ENCODE measurements around the gene ZNF587B. TPM values are rescaled to one million over a fixed set of nuclear protein-coding genes. Genes with fewer than 3 reads are reported as not detected.

Gene ZNF587B
- total RNA-seq, 120 experiments from 2014 or later, result 7.8 to 34.6 (median 15.2) TPM

Other genes with a start within 250 kb of the ZNF587B start
- 1 to 10 TPM; 3.1 to 9.5 (median 6.6) TPM for gene ZIK1, start 246.2 kb upstream of the ZNF587B start, total RNA-seq
- 10 to 100 TPM in 1 of 120 experiments, 1 to 10 TPM in 119; 1.1 to 10.3 (median 4.1) TPM for gene ZNF530, start 230.4 kb upstream of the ZNF587B start, total RNA-seq
- gene ZNF134, start 216.1 kb upstream of the ZNF587B start, total RNA-seq, result 10 to 100 TPM; 15.1 to 32.3 (median 22.0) TPM
- 10 to 100 TPM; 14.6 to 37.0 (median 23.5) TPM for gene ZNF211, start 197.1 kb upstream of the ZNF587B start, total RNA-seq
- gene ZSCAN4, start 161.4 kb upstream of the ZNF587B start, total RNA-seq, result under 1 TPM in 2 of 120 experiments, not detected in 118; 0.24 to 0.25 TPM
- gene ZNF551, start 148.3 kb upstream of the ZNF587B start, total RNA-seq, result 1 to 10 TPM; 3.2 to 9.3 (median 5.8) TPM
- gene ZNF154, start 121.1 kb upstream of the ZNF587B start, total RNA-seq, result 10 to 100 TPM in 118 of 120 experiments, 1 to 10 TPM in 2; 8.5 to 30.9 (median 19.2) TPM
- gene ZNF671, start 102.7 kb upstream of the ZNF587B start, total RNA-seq, result 10 to 100 TPM in 119 of 120 experiments, 1 to 10 TPM in 1; 9.9 to 22.4 (median 15.3) TPM
- 10 to 100 TPM; 16.1 to 36.3 (median 24.7) TPM for gene ZNF776, start 83.5 kb upstream of the ZNF587B start, total RNA-seq
- gene ZNF586, start 60.6 kb upstream of the ZNF587B start, total RNA-seq, result 10 to 100 TPM; 14.5 to 49.1 (median 26.2) TPM
- 10 to 100 TPM in 23 of 120 experiments, 1 to 10 TPM in 97; 2.9 to 13.6 (median 7.9) TPM for gene ZNF552, start 15.4 kb upstream of the ZNF587B start, total RNA-seq
- gene ZNF587, start 19.6 kb downstream of the ZNF587B start, total RNA-seq, result 10 to 100 TPM; 34.9 to 82.3 (median 50.7) TPM
- 10 to 100 TPM; 18.3 to 51.9 (median 31.5) TPM for gene ZNF814, start 58.7 kb downstream of the ZNF587B start, total RNA-seq
- 10 to 100 TPM; 23.2 to 54.3 (median 33.0) TPM for gene ZNF417, start 86.3 kb downstream of the ZNF587B start, total RNA-seq
- 10 to 100 TPM; 22.6 to 50.8 (median 34.9) TPM for gene ZNF418, start 105.1 kb downstream of the ZNF587B start, total RNA-seq
- 10 to 100 TPM in 83 of 120 experiments, 1 to 10 TPM in 37; 6.9 to 14.5 (median 10.6) TPM for gene ZNF256, start 117.4 kb downstream of the ZNF587B start, total RNA-seq
- 1 to 10 TPM in 92 of 120 experiments, under 1 TPM in 22, not detected in 6; 0.49 to 5.1 (median 1.5) TPM for gene C19orf18, start 144.2 kb downstream of the ZNF587B start, total RNA-seq
- 10 to 100 TPM; 14.4 to 48.2 (median 23.9) TPM for gene ZNF606, start 172.5 kb downstream of the ZNF587B start, total RNA-seq
- 10 to 100 TPM in 1 of 120 experiments, 1 to 10 TPM in 118, under 1 TPM in 1; 0.94 to 10.6 (median 4.2) TPM for gene ZSCAN1, start 203.7 kb downstream of the ZNF587B start, total RNA-seq
- 10 to 100 TPM in 119 of 120 experiments, 1 to 10 TPM in 1; 9.8 to 28.1 (median 16.8) TPM for gene ZNF135, start 229.0 kb downstream of the ZNF587B start, total RNA-seq